K562 (cell line): ENCODE data around the gene SNX17. TPM values are rescaled to one million over a fixed set of nuclear protein-coding genes. Genes with fewer than 3 reads are reported as not detected.

Source experiments
- DMBX1 ChIP-seq: fragments of 250-450 bp; sonication (Bioruptor Pico); IDR thresholded peaks from 2 replicates; pipeline ENCODE4 v1.8.0; 2022; ENCODE audit warnings: inconsistent platforms, mild to moderate bottlenecking, moderate library complexity, borderline replicate concordance
- HCFC1 ChIP-seq: IDR thresholded peaks from 2 replicates; pipeline ENCODE4 v1.6.1; 2012; ENCODE audit warnings: low read depth, low read length, improper control_type of control experiment
- L3MBTL2 ChIP-seq: fragments of 450-650 bp; IDR thresholded peaks from 2 replicates; pipeline ENCODE4 v1.6.1; 2016; ENCODE audit warnings: mild to moderate bottlenecking, moderate library complexity
- MAZ ChIP-seq, 2 experiments: fragments of 450-650 bp in 1 of 2; sonication (generic) in 1 of 2; formaldehyde crosslinking; IDR thresholded peaks in 1 of 2; conservative IDR thresholded peaks in 1 of 2; 2 replicates each; pipeline versions ENCODE4 v1.4.0 to v1.5.0; 2020; ENCODE audit warnings: mild to moderate bottlenecking in 1 of 2, missing genetic modification reagents in 1 of 2
- POLR2AphosphoS5 ChIP-seq: IDR thresholded peaks from 2 replicates; pipeline ENCODE4 v1.6.1; 2011; ENCODE audit warnings: mild to moderate bottlenecking, low read depth, low read length, moderate library complexity; ENCODE audit not compliant: control insufficient read depth, insufficient read depth
- SAFB ChIP-seq: fragments of 200-400 bp; formaldehyde crosslinking; IDR thresholded peaks from 2 replicates; pipeline ENCODE4 v1.6.1; 2017; ENCODE audit warnings: low read depth, low read length, borderline replicate concordance
- SAFB2 ChIP-seq: fragments of 200-400 bp; formaldehyde crosslinking; IDR thresholded peaks from 2 replicates; pipeline ENCODE4 v1.6.1; 2018; ENCODE audit warnings: borderline replicate concordance, low read length, low read depth, moderate library complexity; ENCODE audit not compliant: severe bottlenecking
- ZNF324 ChIP-seq: fragments of 250-450 bp; sonication (Bioruptor Pico); IDR thresholded peaks from 2 replicates; pipeline ENCODE4 v1.4.0; 2020; ENCODE audit warnings: mild to moderate bottlenecking
- polyA plus RNA-seq, 8 experiments: library from polyadenylated mRNA; depleted of rRNA in 4 of 8; stranded (reverse) in 5 of 8; unstranded in 3 of 8; fragments of >200 nt; fragmentation: Nextera tagmentation in 2 of 8; fragmentation: Illumina TruSeq in 1 of 8; extraction: Ambion mirVana in 2 of 8; extraction: Trizol in 1 of 8; gene quantifications; 2 replicates each; pipeline versions ENCODE4 v1.2.1 to v1.2.3, GENCODE V29; 2011 to 2014; ENCODE audit warnings: inconsistent platforms in 1 of 8, missing spikeins in 1 of 8
- total RNA-seq, 7 experiments: library from RNA; depleted of rRNA in 6 of 7; stranded (reverse); fragments of >200 nt in 6 of 7; fragmentation: Illumina TruSeq in 2 of 7; extraction: Trizol in 2 of 7; gene quantifications; 2 replicates each; pipeline versions ENCODE4 v1.2.1 to v1.2.3, GENCODE V29; 2011 to 2021; ENCODE audit warnings: low replicate concordance in 1 of 7
- TF ChIP-seq, protein P1 (sequence below), 2 experiments: fragments of 450-650 bp; conservative IDR thresholded peaks; 2 replicates each; pipeline ENCODE4 v1.6.1; 2017; ENCODE audit warnings: mild to moderate bottlenecking in 2 of 2, moderate library complexity in 2 of 2
- TF ChIP-seq, protein P2 (sequence below), 2 experiments: fragments of 200-800 bp in 1 of 2; sonication (Bioruptor generic) in 1 of 2; sonication (generic) in 1 of 2; formaldehyde crosslinking in 1 of 2; IDR thresholded peaks in 1 of 2; conservative IDR thresholded peaks in 1 of 2; 2 replicates each; pipeline versions ENCODE4 v1.5.0 to v1.6.1; 2016 to 2020; ENCODE audit warnings: missing compliant biosample characterization in 1 of 2, missing genetic modification characterization in 1 of 2, missing genetic modification reagents in 1 of 2
- TF ChIP-seq, protein P3 (sequence below), 2 experiments: fragments of 450-650 bp; formaldehyde crosslinking in 1 of 2; IDR thresholded peaks; 2 replicates each; pipeline versions ENCODE4 v1.4.0 to v1.6.1; 2014 to 2020; ENCODE audit warnings: mild to moderate bottlenecking in 2 of 2, borderline replicate concordance in 1 of 2, low read depth in 1 of 2
- TF ChIP-seq, protein P4 (sequence below): fragments of 450-650 bp; formaldehyde crosslinking; IDR thresholded peaks from 2 replicates; pipeline ENCODE4 v1.4.0; 2022; ENCODE audit warnings: missing genetic modification characterization

SNX17 gene
- total and polyA plus RNA-seq, 9 of the 15 experiments (the other 6 are each of a cell fraction or from before 2014, with no cell fraction given), result 3.0 to 75.7 (median 54.6) TPM

DNA sequence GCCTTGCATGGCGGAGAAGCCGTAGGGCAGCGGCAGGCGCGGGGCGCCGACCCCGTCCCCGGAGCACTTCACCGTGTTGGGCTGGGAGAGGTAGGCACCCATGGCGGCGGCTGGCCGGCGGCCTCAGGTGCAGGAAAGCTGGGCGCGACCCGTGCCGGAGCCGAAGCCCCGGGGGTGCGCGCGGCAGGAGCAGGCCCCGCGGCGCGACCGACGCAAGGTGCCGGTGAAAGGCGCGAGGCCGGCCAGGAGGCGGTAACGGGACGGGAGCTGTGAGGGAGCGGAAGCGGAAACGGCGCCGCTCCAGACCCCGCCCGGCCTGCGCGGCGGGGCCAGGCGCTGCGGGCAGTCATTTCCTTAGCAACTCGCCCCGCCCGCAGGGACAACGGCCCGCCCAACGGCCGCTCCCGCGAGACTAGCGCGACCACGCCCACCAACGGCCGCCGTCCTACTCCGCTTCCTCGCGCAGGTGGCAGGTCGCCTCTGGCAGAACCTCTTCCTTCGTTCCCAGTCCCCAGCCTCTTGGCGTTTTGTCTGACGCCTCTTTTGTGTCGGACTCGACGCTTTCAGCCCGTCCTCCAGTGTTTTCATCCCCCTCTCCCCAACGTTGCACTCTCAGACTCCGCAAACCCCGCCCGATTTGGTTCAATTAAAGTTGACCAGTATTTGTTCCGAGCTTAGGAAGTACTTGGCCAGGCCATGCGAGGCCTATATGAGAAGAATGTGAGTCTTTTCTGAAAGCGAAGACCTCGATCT, 39.1 kb downstream of the SNX17 start, which contains the start of gene PPM1G (continued):
- TF ChIP-seq MAZ (CRISPR knock-in tag; conservative IDR thresholded peaks at IDR 0.05 in 1 of 2, IDR thresholded peaks at IDR 0.05 in 1 of 2), result peak; percentile 79 to 95
- peak; percentile 98 for TF ChIP-seq L3MBTL2
- TF ChIP-seq, protein P1, sequence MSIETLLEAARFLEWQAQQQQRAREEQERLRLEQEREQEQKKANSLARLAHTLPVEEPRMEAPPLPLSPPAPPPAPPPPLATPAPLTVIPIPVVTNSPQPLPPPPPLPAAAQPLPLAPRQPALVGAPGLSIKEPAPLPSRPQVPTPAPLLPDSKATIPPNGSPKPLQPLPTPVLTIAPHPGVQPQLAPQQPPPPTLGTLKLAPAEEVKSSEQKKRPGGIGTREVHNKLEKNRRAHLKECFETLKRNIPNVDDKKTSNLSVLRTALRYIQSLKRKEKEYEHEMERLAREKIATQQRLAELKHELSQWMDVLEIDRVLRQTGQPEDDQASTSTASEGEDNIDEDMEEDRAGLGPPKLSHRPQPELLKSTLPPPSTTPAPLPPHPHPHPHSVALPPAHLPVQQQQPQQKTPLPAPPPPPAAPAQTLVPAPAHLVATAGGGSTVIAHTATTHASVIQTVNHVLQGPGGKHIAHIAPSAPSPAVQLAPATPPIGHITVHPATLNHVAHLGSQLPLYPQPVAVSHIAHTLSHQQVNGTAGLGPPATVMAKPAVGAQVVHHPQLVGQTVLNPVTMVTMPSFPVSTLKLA (conservative IDR thresholded peaks at IDR 0.05), result peak in 1 of 2 experiments; percentile 73; a peak in 2 of 4 replicates
- peak; percentile 65 for TF ChIP-seq HCFC1
- TF ChIP-seq, protein P2, sequence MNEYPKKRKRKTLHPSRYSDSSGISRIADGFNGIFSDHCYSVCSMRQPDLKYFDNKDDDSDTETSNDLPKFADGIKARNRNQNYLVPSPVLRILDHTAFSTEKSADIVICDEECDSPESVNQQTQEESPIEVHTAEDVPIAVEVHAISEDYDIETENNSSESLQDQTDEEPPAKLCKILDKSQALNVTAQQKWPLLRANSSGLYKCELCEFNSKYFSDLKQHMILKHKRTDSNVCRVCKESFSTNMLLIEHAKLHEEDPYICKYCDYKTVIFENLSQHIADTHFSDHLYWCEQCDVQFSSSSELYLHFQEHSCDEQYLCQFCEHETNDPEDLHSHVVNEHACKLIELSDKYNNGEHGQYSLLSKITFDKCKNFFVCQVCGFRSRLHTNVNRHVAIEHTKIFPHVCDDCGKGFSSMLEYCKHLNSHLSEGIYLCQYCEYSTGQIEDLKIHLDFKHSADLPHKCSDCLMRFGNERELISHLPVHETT (CRISPR knock-in tag; conservative IDR thresholded peaks at IDR 0.05 in 1 of 2, IDR thresholded peaks at IDR 0.05 in 1 of 2), result peak in 1 of 2 experiments; percentile 97; a peak in 2 of 4 replicates
- no peak for TF ChIP-seq SAFB2
- TF ChIP-seq, protein P3, sequence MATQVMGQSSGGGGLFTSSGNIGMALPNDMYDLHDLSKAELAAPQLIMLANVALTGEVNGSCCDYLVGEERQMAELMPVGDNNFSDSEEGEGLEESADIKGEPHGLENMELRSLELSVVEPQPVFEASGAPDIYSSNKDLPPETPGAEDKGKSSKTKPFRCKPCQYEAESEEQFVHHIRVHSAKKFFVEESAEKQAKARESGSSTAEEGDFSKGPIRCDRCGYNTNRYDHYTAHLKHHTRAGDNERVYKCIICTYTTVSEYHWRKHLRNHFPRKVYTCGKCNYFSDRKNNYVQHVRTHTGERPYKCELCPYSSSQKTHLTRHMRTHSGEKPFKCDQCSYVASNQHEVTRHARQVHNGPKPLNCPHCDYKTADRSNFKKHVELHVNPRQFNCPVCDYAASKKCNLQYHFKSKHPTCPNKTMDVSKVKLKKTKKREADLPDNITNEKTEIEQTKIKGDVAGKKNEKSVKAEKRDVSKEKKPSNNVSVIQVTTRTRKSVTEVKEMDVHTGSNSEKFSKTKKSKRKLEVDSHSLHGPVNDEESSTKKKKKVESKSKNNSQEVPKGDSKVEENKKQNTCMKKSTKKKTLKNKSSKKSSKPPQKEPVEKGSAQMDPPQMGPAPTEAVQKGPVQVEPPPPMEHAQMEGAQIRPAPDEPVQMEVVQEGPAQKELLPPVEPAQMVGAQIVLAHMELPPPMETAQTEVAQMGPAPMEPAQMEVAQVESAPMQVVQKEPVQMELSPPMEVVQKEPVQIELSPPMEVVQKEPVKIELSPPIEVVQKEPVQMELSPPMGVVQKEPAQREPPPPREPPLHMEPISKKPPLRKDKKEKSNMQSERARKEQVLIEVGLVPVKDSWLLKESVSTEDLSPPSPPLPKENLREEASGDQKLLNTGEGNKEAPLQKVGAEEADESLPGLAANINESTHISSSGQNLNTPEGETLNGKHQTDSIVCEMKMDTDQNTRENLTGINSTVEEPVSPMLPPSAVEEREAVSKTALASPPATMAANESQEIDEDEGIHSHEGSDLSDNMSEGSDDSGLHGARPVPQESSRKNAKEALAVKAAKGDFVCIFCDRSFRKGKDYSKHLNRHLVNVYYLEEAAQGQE (IDR thresholded peaks at IDR 0.05; ENCODE audit: borderline replicate concordance), result no peak
- TF ChIP-seq, protein P3 (CRISPR knock-in tag; IDR thresholded peaks at IDR 0.05; ENCODE audit: low read depth), result peak; percentile 19; the same call in 1 of the 2 replicates
- TF ChIP-seq ZNF324, result peak; percentile 83
- no peak for TF ChIP-seq SAFB
- TF ChIP-seq, protein P4, sequence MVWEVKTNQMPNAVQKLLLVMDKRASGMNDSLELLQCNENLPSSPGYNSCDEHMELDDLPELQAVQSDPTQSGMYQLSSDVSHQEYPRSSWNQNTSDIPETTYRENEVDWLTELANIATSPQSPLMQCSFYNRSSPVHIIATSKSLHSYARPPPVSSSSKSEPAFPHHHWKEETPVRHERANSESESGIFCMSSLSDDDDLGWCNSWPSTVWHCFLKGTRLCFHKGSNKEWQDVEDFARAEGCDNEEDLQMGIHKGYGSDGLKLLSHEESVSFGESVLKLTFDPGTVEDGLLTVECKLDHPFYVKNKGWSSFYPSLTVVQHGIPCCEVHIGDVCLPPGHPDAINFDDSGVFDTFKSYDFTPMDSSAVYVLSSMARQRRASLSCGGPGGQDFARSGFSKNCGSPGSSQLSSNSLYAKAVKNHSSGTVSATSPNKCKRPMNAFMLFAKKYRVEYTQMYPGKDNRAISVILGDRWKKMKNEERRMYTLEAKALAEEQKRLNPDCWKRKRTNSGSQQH (CRISPR knock-in tag), result 0 out of 2 replicates have a peak, but pooled peaks have one; percentile 27
- TF ChIP-seq DMBX1 (CRISPR knock-in tag), result peak; percentile 63; the same call in 1 of the 2 replicates
- peak; percentile 84 for TF ChIP-seq POLR2AphosphoS5
